HG02973 (cell line): ENCODE data around the gene MTR.

ENCODE experiments used
- ATAC-seq: cut with Tn5 transposase; IDR thresholded peaks from one replicate; pipeline ENCODE4 v1.9.1; 2021; ENCODE audit warnings: moderate library complexity; ENCODE audit not compliant: unreplicated experiment

The MTR gene

DNA sequence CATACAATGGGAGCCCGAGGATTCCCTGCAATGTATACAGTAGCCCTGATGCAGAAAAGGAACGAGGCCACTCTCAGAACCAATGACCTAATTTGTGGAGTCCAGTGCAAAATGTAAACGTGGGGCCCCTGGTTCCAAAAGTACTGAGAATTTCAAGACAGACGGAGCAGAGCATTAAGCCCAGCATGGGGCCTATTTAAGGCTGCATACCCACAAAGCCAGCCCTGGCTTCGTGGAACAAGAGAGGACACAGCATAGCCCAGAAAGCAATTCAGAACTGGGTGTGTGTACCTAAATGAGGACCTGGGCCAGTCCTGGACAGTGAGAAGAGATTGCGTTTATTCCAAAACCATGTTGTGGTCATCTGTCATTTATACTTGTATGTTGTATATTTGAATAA is 153.9 kb downstream of the MTR start:
- ATAC-seq, result no peak

DNA sequence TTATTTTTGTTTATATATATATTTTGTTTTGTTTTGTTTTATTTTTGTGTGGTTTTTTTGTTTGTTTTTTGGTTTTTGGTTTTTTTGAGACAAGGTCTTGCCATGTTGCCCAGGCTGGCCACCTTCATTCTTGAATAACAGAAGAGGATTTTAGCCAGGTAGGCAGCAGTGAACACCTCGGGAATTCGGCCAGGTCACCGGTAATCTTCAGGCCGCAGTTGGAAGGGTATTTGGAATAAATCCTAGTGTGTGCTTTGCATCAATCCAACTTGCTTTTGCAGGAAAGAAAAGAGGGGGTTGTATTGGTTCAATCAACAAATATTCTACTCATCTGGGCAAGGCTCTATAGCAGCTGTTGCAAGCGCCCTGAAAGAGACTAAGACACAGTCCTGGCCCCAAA is 155.3 kb downstream of the MTR start:
- ATAC-seq, result no peak

DNA sequence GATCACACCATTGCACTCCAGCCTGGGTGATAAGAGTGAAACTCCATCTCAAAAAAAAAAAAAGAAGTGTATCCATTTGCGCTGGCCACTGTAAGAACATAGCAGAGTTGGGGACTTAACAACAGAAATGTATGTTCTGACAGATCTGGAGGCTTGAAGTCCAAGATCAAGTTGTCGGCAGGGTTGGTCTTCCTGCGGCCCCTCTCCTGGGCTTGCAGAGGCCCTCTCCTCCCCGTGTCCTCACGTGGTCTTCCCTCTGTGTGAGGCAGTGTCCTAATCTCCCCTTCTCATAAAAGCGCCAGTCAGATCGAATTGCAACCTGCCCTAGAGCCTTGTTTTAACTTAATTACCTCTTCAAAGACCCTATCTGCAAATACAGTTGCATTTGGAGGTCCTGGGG is 156.6 kb downstream of the MTR start:
- ATAC-seq, result no peak

DNA sequence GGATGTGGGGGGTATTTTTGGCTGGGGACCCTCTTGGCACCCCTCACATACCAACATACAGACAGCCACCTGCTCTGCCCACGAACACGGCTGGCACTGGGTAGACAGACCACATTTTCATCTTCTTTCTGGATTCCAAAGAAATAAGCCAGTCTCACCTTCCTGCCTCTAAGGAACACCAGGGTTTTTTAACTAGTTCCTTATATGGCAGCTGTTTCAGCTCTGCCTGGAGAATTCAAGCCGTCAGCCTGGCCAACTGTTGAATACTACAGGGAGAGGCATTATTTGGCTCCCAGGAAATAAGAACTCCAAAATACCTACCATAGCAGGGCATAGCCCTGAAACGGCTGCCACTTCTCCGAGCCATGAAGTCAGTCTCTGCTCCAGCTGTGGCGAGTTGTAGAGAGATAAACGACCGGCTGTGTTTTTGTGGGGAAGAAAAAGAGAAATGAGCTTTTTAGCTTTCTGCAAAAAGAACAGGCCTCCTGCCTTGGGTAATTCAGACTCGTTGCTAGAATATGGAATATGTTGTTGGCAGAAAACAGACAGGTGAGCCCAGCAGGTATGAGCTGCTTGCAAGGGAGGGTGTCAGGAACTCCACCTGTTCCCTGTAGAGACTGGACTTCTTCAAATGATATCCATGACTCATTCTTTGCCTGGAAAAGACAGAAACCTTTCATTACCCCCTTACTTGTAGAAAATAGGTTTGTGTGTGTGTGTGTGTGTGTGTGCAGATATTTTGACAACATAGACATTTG is 157.3 kb downstream of the MTR start:
- no peak for ATAC-seq

DNA sequence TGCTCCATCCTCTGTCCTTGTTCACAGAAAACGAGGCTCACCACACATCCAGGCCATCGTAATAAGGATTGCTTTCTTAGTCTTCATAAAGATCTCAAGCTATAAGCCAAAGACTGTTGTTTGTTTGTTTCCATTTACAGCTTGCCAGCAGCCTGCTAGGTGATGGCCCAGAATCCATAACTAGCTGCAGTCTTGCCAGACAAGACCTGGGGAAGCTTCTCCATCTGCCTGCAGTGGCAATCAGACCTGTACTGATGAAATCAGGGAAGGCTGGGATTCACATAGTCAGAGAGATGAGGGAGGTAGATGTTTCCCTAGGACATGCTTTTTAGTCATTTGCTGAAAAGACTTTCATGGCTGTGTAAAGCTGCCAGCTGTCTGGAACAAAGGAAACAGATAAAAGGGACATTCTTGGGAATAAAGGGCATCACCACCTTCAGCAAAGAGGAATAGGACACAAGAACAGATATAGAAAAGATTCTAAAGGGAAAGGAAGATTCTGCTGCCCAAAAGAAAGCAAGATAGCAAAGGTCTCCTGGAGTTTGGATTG is 158.1 kb downstream of the MTR start:
- ATAC-seq, result no peak
